Stimulated activated CD4-positive, alpha-beta T cell treated with anti-CD3 and anti-CD28 coated beads, TNF-alpha, amount 100 ng/mL, for 1 hour (primary cell): ENCODE results near the gene CBLIF.
"Not testable (repeated sequence)": the region's sequence is repeated elsewhere in the genome, so short reads cannot be mapped to it uniquely, and the experiment has no call there.

Experiments
- DNase-seq, 3 donors: peaks; one replicate each; pipeline ENCODE4 v3.0.0-alpha.2; 2020; ENCODE audit warnings: low read depth in 3 of 3, low spot score in 1 of 3

Gene CBLIF

GRCh38 chr11:59800390-59801025 lies 44.8 kb downstream of the CBLIF start:
- no peak for DNase-seq

GRCh38 chr11:59794417-59794816 lies 50.9 kb downstream of the CBLIF start:
- no peak for DNase-seq

- DNase-seq = no peak
Measured at GRCh38 chr11:59792507-59792906, 52.8 kb downstream of the CBLIF start.

GRCh38 chr11:59791639-59792038 lies 53.7 kb downstream of the CBLIF start:
- DNase-seq = no peak

GRCh38 chr11:59787816-59788215 lies 57.5 kb downstream of the CBLIF start:
- no peak for DNase-seq

GRCh38 chr11:59787255-59787588 lies 58.1 kb downstream of the CBLIF start:
- DNase-seq = no peak

- no peak for DNase-seq
Measured at GRCh38 chr11:59785818-59786217, 59.5 kb downstream of the CBLIF start.

- not testable (repeated sequence) for DNase-seq
Measured at GRCh38 chr11:59784441-59784840, 60.9 kb downstream of the CBLIF start.

- no peak for DNase-seq
Measured at GRCh38 chr11:59783632-59784090, 61.6 kb downstream of the CBLIF start.

- DNase-seq = no peak
Measured at GRCh38 chr11:59782080-59782479, 63.2 kb downstream of the CBLIF start.

- no peak for DNase-seq
Measured at GRCh38 chr11:59779487-59779886, 65.8 kb downstream of the CBLIF start.
